HG03442 (cell line): Measurements from ENCODE around the gene OCA2.
"Not testable (repeated sequence)": the region's sequence is repeated elsewhere in the genome, so short reads cannot be mapped to it uniquely, and the experiment has no call there.

Experiments
- ATAC-seq: cut with Tn5 transposase; IDR thresholded peaks from one replicate; pipeline ENCODE4 v1.9.1; 2021; ENCODE audit warnings: mild to moderate bottlenecking, moderate library complexity; ENCODE audit not compliant: unreplicated experiment

OCA2 gene

DNA sequence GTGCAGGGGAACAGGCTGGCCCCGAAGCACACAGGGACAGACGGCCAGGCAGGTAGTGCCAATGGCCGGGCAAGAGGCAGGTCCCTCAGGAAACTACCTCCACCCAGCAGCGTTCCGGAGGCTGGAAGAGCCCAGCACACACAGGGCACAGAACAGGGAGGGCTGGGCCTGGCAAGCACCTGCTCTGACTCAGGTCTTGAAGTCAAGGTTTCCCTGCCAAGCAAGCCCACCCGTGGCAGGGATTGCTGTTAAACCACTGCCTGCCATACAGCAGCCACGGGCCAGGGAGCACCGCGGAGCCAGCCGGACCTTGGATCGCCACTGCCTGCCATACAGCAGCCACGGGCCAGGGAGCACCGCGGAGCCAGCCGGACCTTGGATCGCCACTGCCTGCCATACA lies 22.5 kb upstream of the OCA2 start:
- ATAC-seq, result not testable (repeated sequence)

- ATAC-seq, result no peak
Observed at GRCh38 chr15:28120359-28120640, 21.2 kb upstream of the OCA2 start.

DNA sequence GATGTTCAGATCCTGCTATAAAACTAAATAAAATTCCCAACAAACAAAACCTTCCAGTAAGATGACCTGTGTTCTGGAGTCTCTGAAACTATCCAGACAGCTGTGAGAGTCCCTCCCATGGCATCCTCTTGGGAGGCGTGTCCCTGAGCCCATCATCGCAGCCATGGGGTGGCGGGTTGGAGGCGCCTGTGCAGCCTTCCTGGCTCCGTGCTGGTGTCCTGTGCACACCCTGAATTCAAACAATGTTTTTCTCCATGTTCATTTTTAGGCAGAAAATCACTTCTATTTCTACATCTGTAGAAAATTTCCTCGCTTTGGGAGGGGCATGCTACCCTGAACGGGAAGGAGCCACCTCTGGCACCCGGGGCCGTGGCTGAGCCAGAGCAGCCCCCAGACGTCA lies 19.4 kb upstream of the OCA2 start:
- ATAC-seq, result no peak

- no peak for ATAC-seq
Observed at GRCh38 chr15:28118083-28118482, 19.0 kb upstream of the OCA2 start.

DNA sequence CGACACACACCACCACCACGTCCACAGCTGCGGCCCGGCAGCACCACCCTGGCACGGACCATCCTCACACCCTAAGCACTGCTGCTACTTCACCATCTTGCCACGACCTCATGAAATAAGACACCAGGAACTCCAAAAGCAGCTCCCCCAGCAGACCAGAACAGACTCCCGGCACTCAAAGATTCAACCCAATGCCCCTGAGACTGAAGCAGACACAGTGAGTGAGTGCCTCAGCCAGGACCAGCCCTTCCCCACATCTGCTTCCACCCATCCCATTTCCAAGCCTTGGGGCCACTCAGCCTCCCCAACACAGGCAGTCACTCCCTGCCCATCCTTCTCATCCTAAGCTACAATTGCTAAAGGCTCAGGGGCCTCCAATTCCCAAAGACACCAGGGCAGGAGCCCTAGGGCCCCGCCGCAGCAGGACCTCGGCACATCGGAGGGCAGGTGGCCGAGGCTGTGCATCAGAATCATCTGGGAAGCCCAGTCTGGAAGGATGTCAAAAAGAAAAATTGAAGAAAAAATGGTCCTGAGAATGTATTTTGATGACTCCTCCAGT lies 18.4 kb upstream of the OCA2 start:
- no peak for ATAC-seq

DNA sequence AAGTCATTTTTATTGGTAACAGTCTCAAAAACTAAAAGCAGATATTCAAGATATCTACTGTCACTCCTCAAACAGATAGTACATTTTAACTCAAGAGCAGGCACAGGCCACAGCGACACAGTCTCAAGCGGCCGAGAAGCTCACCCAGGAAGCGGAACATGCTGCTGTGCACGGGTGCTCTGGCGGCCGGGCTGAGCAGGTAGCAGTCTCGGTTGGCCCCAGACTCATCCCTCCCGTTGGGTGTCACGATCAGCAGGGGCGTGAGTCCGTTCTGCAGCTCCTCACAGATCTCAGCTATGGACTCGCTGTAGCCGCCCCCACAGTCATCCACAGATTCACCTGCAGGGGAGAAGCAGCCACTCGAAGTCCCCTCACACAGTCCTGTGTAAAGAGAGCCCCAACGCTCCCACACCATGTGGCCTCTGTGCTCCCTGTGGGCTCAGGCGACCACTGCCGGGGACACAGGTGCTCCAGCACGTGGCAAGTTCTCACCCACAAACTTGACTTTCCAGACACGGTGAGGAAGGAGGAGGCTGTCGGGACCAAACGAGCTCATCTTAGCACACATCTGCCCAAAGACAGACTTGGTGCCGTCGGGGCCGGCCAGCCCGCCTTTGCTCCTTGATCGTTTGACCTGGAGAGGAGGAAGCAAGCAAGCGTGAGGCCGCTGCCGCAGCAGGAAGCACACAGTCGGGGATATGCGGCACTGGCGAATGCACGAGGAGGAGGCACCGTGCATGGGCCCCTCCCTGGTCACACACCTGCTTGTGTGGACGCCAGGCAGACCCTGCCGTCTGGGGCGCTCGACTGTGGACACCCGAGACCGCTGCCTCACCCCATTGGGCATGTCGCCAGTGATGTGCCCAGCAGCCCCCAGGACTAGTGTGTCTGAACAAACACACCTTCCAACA lies 17.7 kb upstream of the OCA2 start:
- ATAC-seq, result no peak

DNA sequence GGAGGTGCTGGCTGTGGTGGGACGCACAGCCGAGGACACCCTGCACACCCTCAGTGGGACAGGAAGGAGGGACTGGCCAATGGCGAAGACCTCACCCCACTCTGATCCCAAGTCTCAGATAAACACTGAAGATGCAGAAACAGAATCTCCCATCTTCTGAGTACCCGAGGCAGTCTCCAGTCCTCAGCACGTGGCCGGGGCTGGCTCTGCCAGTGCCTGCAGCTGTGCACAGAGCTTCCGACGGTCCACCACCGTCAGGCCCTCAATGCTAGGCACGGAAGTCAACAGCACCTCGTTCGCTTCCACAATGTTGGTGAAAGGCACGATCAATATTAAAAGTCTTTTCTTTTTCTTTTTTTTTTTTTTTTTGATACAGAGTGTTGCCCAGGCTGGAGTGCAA lies 16.8 kb upstream of the OCA2 start:
- ATAC-seq, result no peak

- no peak for ATAC-seq
Observed at GRCh38 chr15:28114721-28115622, 15.9 kb upstream of the OCA2 start.

DNA sequence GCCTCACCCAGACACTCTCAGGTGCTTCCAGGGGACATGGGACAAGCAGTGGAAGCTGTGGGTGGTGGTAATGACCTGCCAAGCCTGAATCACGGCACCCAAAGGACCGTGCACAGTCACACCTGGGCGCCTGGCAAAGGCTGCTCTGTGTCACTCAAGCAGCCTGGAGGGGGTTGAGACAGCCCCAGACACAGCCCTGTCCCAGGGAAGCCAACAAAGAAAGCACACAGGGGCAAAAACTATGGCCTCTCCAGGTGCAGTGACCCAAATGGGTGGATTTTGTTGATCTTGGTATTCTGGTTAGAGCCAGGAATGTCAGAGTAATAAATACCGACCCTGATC lies 15.0 kb upstream of the OCA2 start:
- ATAC-seq, result no peak

DNA sequence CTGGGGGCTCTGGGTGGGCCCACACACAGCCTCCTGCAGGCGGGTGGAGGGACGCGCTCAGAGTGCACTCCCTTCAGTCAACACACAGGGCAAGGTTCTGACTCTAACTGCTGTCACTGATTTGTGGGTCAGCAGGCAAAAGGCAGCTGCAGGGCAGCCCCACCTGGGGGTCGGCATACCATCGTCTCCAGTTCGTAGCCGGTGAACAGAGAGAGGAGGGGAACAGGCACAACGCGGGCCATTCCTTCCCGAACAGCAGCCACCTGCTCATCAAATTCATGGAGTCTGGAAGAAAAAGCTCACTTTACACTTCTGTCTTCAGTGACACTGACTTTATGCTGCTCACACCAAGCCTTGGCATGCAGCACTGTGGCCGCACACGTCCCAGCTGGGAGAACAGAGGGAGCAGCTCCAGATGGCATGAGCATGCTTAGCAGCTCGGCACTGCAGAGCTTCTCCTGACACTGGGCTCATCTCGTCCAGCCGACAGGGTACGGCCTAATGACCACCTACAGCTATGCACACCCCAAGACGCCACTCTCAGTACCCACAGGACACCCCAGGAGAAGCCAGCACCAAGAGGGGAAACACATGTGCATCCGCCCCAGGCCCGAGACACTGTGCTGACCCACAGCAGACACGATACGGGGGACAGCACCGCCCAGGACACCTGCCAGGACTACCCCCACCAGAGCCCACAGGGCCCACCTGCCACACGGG lies 14.4 kb upstream of the OCA2 start:
- no peak for ATAC-seq

- no peak for ATAC-seq
Observed at GRCh38 chr15:28112962-28113361, 13.8 kb upstream of the OCA2 start.

DNA sequence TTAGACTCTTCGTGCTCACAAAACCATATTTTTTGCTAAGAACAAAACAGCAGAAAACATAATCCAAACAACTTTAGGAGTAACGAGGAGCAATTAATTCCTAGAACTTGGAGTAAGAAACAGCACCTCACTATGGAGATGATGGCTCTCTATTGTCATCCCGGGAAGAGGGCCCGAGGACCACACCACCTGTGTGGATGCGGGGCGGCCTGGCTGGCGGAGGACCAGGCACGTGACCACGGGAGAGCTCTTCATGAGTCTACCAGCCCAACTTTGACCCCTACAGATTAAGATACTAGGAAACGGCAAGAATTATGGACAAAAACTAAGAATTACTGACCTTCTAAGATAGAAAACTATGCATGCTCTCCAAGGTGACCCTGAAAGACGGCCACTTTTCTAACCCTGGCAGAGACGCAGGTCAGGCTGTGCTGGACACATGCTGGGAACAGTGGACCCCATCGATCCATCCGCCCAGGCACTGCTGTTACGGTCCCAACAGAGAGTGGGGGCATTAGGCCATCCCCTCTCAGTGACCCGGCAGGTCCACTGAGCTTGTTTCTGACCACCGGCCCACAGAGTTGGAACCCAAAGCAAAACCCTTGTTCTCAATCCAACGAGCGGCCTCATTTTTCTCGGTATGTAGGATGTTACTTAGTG lies 13.1 kb upstream of the OCA2 start:
- no peak for ATAC-seq

GRCh38 chr15:28111543-28111942 lies 12.4 kb upstream of the OCA2 start:
- no peak for ATAC-seq

DNA sequence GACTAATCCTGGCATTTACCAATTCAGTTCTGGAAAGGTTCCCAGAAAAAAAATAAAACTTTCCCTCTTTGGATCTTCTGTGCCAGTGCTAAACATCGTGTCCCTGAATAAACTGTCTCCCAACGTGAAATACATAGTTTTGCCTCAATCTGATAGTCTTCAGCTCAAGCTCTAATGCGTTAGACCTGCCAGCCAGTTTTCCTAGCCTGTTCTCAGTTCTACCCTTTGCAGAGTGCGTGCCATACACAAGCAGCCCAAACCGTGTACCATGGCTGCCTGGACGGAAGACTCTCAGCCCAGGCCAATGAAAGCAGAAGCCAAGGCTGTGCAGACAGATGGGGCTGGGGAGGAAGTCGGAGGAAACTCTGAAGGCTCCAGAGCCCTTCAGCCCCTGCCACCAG lies 11.4 kb upstream of the OCA2 start:
- ATAC-seq, result no peak

DNA sequence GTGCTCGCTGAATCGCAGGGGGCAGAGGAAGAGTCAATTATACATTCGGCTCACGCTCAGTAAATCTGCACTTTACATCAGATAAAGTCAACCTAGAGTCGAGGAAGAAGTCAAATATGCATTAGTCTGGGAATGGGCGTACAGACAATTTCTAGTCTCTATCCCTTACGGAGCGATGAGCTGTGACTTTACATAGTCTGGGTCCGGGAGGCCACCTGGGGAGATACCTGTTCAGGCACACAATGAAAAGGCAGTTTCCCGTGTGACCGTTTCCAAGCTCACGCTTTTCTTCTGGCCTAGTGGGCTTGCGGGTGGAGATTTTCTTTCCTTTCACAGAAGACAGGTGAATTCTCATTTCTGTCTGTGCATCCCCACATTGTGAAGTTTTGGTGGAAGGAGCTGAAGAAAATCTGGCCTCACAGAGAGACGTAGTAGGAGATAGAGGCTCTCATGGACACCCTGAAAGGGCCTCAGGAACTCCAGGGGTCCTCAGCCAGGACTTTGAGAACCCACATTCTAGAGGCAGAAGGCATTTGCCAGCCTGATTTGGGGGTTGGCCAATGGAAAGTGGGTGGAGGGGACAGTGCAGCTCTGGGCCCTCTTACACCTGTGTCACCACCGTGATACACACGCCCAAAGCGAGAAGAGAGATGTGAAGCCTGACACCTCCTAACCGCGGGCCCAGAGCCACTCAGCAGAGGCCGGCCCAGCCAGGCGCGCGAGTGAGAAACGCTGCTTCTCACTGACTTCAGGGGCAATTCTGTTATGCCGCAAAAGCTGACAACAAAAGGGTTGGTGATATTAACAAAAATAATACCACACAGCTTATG lies 10.7 kb upstream of the OCA2 start:
- ATAC-seq, result no peak

DNA sequence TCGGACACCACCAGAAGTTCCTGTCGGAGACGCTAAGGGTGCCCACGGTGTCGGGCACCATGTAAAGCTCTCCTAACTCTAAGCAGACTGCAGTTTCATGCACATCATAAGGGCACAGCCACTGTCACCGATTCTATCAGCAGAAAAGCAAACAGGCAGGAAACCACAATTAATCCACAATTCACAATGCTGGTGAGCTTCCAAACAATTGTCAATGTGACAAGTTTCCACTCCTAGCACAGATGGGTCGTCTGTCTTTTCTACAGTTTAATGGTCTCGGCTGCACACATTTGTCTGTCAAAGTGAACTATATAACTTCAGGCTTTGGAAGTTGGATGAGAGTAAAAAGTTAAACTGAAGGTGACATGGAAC lies 8.8 kb upstream of the OCA2 start:
- no peak for ATAC-seq

- no peak for ATAC-seq
Observed at GRCh38 chr15:28107111-28107903, 8.2 kb upstream of the OCA2 start.

GRCh38 chr15:28106294-28107110 lies 7.4 kb upstream of the OCA2 start:
- no peak for ATAC-seq
